Hepatocyte (in vitro differentiated cells): ENCODE results near the gene BET1L. TPM values are rescaled to one million over a fixed set of nuclear protein-coding genes. Genes with fewer than 3 reads are reported as not detected.

Experiments
- DNase-seq: peaks from one replicate; pipeline ENCODE4 v3.0.0-alpha.2; 2016; ENCODE audit warnings: low spot score
- H2AFZ ChIP-seq: fragments of 200-600 bp; sonication (generic); 2 replicates; pipeline ENCODE4 v1.6.0; 2016; ENCODE audit warnings: antibody characterized with exemption, mild to moderate bottlenecking
- H3K27ac ChIP-seq: fragments of 200-600 bp; sonication (generic); 2 replicates; pipeline ENCODE4 v1.5.1; 2016; ENCODE audit warnings: mild to moderate bottlenecking
- H3K27me3 ChIP-seq: fragments of 200-600 bp; sonication (generic); 2 replicates; pipeline ENCODE4 v1.6.1; 2016
- H3K36me3 ChIP-seq: fragments of 200-600 bp; sonication (generic); replicated peaks from 2 replicates; pipeline ENCODE4 v1.5.1; 2016; ENCODE audit warnings: low read depth; ENCODE audit not compliant: insufficient read depth
- H3K4me1 ChIP-seq: fragments of 200-600 bp; sonication (generic); 2 replicates; pipeline ENCODE4 v1.5.1; 2016; ENCODE audit warnings: mild to moderate bottlenecking, moderate library complexity; ENCODE audit not compliant: insufficient read depth
- H3K4me2 ChIP-seq: fragments of 200-600 bp; sonication (generic); 2 replicates; pipeline ENCODE4 v1.6.0; 2016
- H3K4me3 ChIP-seq: fragments of 200-600 bp; sonication (generic); 2 replicates; pipeline ENCODE4 v1.5.1; 2016; ENCODE audit warnings: mild to moderate bottlenecking
- H3K79me2 ChIP-seq: fragments of 200-600 bp; sonication (generic); 2 replicates; pipeline ENCODE4 v1.6.0; 2017; ENCODE audit warnings: mild to moderate bottlenecking
- H3K9me2 ChIP-seq: fragments of 200-600 bp; sonication (generic); replicated peaks from 2 replicates; pipeline ENCODE4 v1.6.0; 2017; ENCODE audit warnings: mild to moderate bottlenecking; ENCODE audit not compliant: insufficient read depth
- H3K9me3 ChIP-seq: fragments of 200-600 bp; sonication (generic); 2 replicates; pipeline ENCODE4 v1.5.1; 2016; ENCODE audit warnings: low read depth, mild to moderate bottlenecking
- H4K20me1 ChIP-seq: fragments of 200-600 bp; sonication (generic); 2 replicates; pipeline ENCODE4 v1.6.0; 2016; ENCODE audit warnings: mild to moderate bottlenecking; ENCODE audit not compliant: insufficient read depth, poor library complexity, severe bottlenecking
- CTCF ChIP-seq: fragments of 200-600 bp; sonication (generic); IDR thresholded peaks from 2 replicates; pipeline ENCODE4 v1.5.1; 2016; ENCODE audit warnings: antibody characterized with exemption, mild to moderate bottlenecking; ENCODE audit not compliant: poor library complexity
- EZH2 ChIP-seq: fragments of 200-600 bp; sonication (generic); IDR thresholded peaks from 2 replicates; pipeline ENCODE4 v1.6.1; 2016; ENCODE audit warnings: antibody characterized with exemption, mild to moderate bottlenecking, borderline replicate concordance
- EZH2phosphoT487 ChIP-seq: fragments of 200-600 bp; sonication (generic); IDR thresholded peaks from one replicate; pipeline ENCODE4 v1.6.1; 2018; ENCODE audit warnings: antibody characterized with exemption, mild to moderate bottlenecking, low read depth, moderate library complexity; ENCODE audit not compliant: unreplicated experiment, severe bottlenecking
- WGBS: methylation state at CpG from one replicate; pipeline ENCODE4 v1.1.6; 2016; ENCODE audit warnings: low lambda C conversion rate; ENCODE audit errors: missing lambda C conversion rate; 5-methylcytosine and 5-hydroxymethylcytosine counted together
- polyA plus RNA-seq: library from polyadenylated mRNA; unstranded; fragments of >200 nt; fragmentation: Nextera tagmentation; extraction: Ambion mirVana; gene quantifications from 2 replicates; pipeline ENCODE4 v1.2.1, GENCODE V29; 2016
- total RNA-seq: library from RNA; depleted of rRNA; stranded (reverse); fragments of >200 nt; gene quantifications from 2 replicates; pipeline ENCODE4 v1.2.3, GENCODE V29; 2014

The BET1L gene
- total and polyA plus RNA-seq, 2 experiments from 2014 or later, result 33.9 to 70.5 TPM

GRCh38 chr11:205221-206001, 1.8 kb downstream of the BET1L start:
- Histone ChIP-seq H2AFZ (no peak overlapping the region), H3K36me3 (no peaks in the 10 kb centered on the region), H3K27me3 (no peaks in the 10 kb centered on the region), H4K20me1 (peaks cover 47% of the 10 kb centered on the region), H3K9me3 (no peaks in the 10 kb centered on the region), H3K27ac (peak overlapping the region; percentile 94), H3K4me2 (peak overlapping the region; percentile 100), H3K9me2 (no peaks in the 10 kb centered on the region), H3K79me2 (peaks cover 56% of the 10 kb centered on the region), H3K4me1 (peaks cover 24% of the 10 kb centered on the region), H3K4me3 (peak overlapping the region; percentile 69)
- 95% methylated on average over 16 of the region's 16 CpGs for WGBS
- TF ChIP-seq EZH2 (no peak), EZH2phosphoT487 (no peak), CTCF (no peak)
- no peak for DNase-seq

- no peak for DNase-seq
- peaks cover 43% of the 10 kb centered on the region for H4K20me1 ChIP-seq
- peak overlapping the region; percentile 100 for H3K4me2 ChIP-seq
- 98% methylated on average over 12 of the region's 12 CpGs for WGBS
- no peak overlapping the region for H3K27ac ChIP-seq
- H3K79me2 ChIP-seq, result peaks cover 49% of the 10 kb centered on the region
- no peak for TF ChIP-seq EZH2
- TF ChIP-seq CTCF, result no peak
- no peak for TF ChIP-seq EZH2phosphoT487
- H3K36me3 ChIP-seq, result no peaks in the 10 kb centered on the region
- H3K9me3 ChIP-seq, result no peaks in the 10 kb centered on the region
- H3K27me3 ChIP-seq, result no peaks in the 10 kb centered on the region
- H3K4me3 ChIP-seq, result no peak overlapping the region
- no peak overlapping the region for H2AFZ ChIP-seq
- no peaks in the 10 kb centered on the region for H3K9me2 ChIP-seq
- peaks cover 17% of the 10 kb centered on the region for H3K4me1 ChIP-seq
Observed at GRCh38 chr11:204587-205109, 2.6 kb downstream of the BET1L start.

- WGBS, result 97% methylated on average over 4 of the region's 4 CpGs
- peaks cover 40% of the 10 kb centered on the region for H4K20me1 ChIP-seq
Observed at GRCh38 chr11:203945-204586, 3.1 kb downstream of the BET1L start.

More at GRCh38 chr11:203945-204586, 3.1 kb downstream of the BET1L start:
- Histone ChIP-seq H2AFZ (no peak overlapping the region), H3K4me3 (no peak overlapping the region), H3K9me3 (no peaks in the 10 kb centered on the region), H3K27ac (no peak overlapping the region), H3K4me2 (no peak overlapping the region), H3K9me2 (no peaks in the 10 kb centered on the region), H3K4me1 (peaks cover 12% of the 10 kb centered on the region), H3K36me3 (no peaks in the 10 kb centered on the region), H3K27me3 (no peaks in the 10 kb centered on the region), H3K79me2 (peaks cover 43% of the 10 kb centered on the region)
- TF ChIP-seq EZH2 (no peak), CTCF (no peak), EZH2phosphoT487 (no peak)
- DNase-seq, result no peak
